ENCODE results near the gene DUSP3.

Gene DUSP3

DNA sequence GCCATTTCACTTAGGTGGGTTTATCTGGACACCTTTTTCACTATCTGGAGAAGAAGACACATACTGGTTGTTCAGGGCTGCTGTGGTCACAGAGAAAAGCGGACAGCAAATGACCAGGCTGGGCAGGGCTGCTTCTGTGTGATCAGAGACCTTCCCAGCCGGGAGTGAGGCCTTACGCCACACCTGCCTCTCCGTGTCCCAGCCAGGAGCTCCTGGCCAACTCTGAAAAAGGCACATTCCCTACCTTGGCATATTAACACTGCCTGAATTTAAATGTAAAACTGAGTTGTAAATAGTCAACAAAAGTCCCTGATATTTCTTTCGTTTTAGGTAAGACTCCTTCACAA lies 11.1 kb downstream of the DUSP3 start:
- Histone ChIP-seq H3K4me3 (replicated peaks; ENCODE audit: insufficient read depth, low read length) (no peak overlapping the region), H3K27me3 (ENCODE audit: insufficient read depth, poor library complexity, severe bottlenecking) (no peaks in the 10 kb centered on the region), H3K27ac (replicated peaks) (peak overlapping the region; percentile 34; the same call in 1 of the 2 replicates)
- DNase-seq (ENCODE audit: low read depth in 1 of 2, low spot score in 1 of 2) = no peak
- TF ChIP-seq GABPA (IDR thresholded peaks at IDR 0.05; ENCODE audit: low read depth) (no peak), POLR2AphosphoS5 (IDR thresholded peaks at IDR 0.05; ENCODE audit: low read depth) (no peak), SPI1 (IDR thresholded peaks at IDR 0.05; ENCODE audit: borderline replicate concordance, low read depth) (no peak)
- TF ChIP-seq, protein P1, sequence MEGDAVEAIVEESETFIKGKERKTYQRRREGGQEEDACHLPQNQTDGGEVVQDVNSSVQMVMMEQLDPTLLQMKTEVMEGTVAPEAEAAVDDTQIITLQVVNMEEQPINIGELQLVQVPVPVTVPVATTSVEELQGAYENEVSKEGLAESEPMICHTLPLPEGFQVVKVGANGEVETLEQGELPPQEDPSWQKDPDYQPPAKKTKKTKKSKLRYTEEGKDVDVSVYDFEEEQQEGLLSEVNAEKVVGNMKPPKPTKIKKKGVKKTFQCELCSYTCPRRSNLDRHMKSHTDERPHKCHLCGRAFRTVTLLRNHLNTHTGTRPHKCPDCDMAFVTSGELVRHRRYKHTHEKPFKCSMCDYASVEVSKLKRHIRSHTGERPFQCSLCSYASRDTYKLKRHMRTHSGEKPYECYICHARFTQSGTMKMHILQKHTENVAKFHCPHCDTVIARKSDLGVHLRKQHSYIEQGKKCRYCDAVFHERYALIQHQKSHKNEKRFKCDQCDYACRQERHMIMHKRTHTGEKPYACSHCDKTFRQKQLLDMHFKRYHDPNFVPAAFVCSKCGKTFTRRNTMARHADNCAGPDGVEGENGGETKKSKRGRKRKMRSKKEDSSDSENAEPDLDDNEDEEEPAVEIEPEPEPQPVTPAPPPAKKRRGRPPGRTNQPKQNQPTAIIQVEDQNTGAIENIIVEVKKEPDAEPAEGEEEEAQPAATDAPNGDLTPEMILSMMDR (IDR thresholded peaks at IDR 0.05; ENCODE audit: insufficient read depth, low read length) = no peak
- TF ChIP-seq, protein P2, sequence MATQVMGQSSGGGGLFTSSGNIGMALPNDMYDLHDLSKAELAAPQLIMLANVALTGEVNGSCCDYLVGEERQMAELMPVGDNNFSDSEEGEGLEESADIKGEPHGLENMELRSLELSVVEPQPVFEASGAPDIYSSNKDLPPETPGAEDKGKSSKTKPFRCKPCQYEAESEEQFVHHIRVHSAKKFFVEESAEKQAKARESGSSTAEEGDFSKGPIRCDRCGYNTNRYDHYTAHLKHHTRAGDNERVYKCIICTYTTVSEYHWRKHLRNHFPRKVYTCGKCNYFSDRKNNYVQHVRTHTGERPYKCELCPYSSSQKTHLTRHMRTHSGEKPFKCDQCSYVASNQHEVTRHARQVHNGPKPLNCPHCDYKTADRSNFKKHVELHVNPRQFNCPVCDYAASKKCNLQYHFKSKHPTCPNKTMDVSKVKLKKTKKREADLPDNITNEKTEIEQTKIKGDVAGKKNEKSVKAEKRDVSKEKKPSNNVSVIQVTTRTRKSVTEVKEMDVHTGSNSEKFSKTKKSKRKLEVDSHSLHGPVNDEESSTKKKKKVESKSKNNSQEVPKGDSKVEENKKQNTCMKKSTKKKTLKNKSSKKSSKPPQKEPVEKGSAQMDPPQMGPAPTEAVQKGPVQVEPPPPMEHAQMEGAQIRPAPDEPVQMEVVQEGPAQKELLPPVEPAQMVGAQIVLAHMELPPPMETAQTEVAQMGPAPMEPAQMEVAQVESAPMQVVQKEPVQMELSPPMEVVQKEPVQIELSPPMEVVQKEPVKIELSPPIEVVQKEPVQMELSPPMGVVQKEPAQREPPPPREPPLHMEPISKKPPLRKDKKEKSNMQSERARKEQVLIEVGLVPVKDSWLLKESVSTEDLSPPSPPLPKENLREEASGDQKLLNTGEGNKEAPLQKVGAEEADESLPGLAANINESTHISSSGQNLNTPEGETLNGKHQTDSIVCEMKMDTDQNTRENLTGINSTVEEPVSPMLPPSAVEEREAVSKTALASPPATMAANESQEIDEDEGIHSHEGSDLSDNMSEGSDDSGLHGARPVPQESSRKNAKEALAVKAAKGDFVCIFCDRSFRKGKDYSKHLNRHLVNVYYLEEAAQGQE (IDR thresholded peaks at IDR 0.05; ENCODE audit: insufficient replicate concordance, low read depth) = no peak

DNA sequence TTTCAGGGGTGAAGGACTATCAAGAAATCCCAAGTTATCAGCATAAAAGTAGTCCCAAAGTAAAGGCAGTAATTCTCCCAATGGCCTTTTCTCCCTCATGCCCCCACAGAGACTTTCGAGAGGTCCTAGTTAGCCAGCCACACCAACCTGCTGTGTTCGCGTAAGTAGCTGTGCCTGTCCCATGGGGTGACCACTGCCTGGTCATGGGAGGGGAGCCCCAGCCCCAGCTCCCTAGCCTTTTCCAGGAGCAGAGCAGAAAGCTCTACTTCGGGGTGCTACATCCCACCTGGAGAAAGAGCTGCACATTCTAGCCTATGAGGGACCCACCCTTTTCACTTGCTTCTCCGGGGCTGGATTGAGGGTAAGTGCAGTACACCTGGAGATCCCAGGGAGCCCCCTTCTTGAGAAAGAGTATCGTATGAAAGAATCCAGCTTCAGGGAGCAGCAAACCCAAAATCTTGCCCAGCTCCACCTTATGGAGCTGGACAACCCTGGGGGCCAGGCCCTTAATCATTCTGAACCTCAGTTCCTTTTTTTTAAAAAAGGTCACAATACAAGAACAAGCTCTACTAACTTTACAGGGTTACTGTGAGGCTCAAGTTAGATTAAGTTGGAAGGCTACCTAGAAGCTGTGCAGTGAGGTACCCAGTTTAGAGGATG lies 11.6 kb downstream of the DUSP3 start:
- H3K27me3 ChIP-seq (ENCODE audit: insufficient read depth, poor library complexity, severe bottlenecking) = no peaks in the 10 kb centered on the region
- no peak overlapping the region for H3K4me3 ChIP-seq (replicated peaks; ENCODE audit: insufficient read depth, low read length)
- TF ChIP-seq, protein P1 (IDR thresholded peaks at IDR 0.05; ENCODE audit: insufficient read depth, low read length) = no peak
- peak; percentile 72 for TF ChIP-seq SPI1 (IDR thresholded peaks at IDR 0.05; ENCODE audit: borderline replicate concordance, low read depth)
- DNase-seq (ENCODE audit: low read depth in 1 of 2, low spot score in 1 of 2) = no peak
- H3K27ac ChIP-seq (replicated peaks) = 0 out of 2 replicates have a peak overlapping the region, but pooled peaks have one; percentile 34

GRCh38 chr17:43766413-43767052 lies 12.2 kb downstream of the DUSP3 start:
- no peak for TF ChIP-seq GABPA (IDR thresholded peaks at IDR 0.05; ENCODE audit: low read depth)
- TF ChIP-seq, protein P2 (IDR thresholded peaks at IDR 0.05; ENCODE audit: insufficient replicate concordance, low read depth) = no peak
- TF ChIP-seq, protein P1 (IDR thresholded peaks at IDR 0.05; ENCODE audit: insufficient read depth, low read length) = peak; percentile 4
- H3K4me3 ChIP-seq (replicated peaks; ENCODE audit: insufficient read depth, low read length) = no peak overlapping the region
- DNase-seq (ENCODE audit: low read depth in 1 of 2, low spot score in 1 of 2) = no peak
- no peak overlapping the region for H3K27ac ChIP-seq (replicated peaks)
- H3K27me3 ChIP-seq (ENCODE audit: insufficient read depth, poor library complexity, severe bottlenecking) = no peaks in the 10 kb centered on the region

Measured in HL-60 (cell line).